ENCODE measurements around the gene MOCS3.
"Not testable (repeated sequence)": the region's sequence is repeated elsewhere in the genome, so short reads cannot be mapped to it uniquely, and the experiment has no call there.

Gene MOCS3

DNA sequence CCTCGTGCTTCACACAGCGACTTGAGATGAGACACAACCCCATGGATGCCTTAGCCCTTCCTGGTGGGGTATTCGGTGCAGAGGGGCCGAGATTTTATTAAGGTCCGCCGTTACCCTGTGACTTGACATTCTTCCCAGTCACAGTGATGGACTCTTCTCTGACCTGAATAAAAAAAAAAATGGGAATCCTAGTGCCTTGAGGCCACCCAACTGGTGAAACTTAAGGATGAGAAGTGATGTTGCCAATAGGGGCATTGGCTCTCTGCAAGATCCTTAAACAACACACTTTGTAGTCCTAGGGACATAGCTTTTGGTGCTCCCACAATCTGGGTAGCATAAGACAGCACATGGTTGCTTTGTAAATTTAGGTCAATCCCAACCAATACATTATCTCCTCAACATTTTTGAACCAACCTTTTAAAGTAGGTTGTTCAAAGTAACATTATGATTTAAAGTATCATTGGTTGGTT, 26.6 kb upstream of the MOCS3 start:
- DNase-seq = no peak

DNA sequence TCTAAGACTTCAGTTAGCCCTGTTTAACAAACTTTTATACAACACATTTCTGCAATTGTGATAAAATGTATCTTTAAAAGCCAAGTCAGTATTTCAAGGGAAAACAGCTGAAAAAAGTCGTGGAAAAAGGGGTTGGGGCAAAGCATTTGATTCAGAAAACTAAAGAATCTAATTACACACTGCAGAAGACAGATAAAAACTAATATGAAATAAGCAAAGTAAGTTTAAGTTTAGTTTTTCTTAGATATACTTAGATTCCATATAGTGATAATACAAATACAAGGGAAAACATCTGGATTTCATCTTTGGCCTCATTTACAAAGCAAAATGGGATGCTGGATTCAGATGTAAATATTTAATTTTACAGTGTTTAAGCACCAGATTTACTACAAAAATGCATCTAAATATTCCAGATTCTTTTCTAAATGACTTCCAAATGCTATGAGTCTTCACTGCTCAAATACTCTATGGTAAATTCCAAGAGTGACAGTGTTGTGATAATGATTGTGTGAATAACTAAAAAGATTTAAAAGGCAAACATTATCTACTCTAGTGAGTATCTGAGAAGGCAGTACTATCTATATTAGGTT, 25.8 kb upstream of the MOCS3 start:
- no peak for DNase-seq

DNA sequence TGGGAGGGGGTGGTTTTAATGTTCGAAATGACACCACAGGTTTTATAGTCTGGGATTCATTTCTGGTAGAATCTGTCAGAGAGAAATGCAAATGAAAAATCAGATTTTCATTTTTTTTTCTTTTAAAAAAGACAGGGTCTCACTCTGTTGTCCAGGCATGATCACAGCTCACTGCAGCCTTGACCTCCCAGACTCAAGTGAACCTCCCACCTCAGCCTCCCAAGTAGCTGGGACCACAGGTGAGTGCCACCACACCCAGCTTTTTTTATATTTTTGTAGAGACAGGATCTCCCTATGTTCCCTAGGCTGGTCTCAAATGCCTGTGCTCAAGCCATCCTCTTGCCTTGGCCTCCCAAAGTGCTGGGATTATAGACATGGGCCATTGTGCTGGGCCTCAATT, 25.0 kb upstream of the MOCS3 start:
- no peak for DNase-seq

DNA sequence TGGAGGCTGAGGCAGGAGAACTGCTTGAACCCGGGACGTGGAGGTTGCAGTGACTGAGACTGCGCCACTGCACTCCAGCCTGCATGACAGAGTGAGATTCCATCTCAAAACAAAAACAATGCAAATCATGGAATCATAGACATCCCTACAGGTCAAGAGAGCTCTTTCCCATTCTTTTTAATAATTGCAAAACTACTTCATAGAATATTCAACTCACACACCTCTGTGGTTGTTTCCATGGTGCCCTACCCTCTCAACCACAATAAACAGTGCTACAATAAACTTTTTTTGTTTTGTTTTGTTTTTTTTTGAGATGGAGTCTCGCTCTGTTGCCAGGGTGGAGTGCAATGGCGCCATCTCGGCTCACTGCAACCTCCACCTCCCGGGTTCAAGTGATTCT, 15.5 kb upstream of the MOCS3 start:
- no peak for DNase-seq

DNA sequence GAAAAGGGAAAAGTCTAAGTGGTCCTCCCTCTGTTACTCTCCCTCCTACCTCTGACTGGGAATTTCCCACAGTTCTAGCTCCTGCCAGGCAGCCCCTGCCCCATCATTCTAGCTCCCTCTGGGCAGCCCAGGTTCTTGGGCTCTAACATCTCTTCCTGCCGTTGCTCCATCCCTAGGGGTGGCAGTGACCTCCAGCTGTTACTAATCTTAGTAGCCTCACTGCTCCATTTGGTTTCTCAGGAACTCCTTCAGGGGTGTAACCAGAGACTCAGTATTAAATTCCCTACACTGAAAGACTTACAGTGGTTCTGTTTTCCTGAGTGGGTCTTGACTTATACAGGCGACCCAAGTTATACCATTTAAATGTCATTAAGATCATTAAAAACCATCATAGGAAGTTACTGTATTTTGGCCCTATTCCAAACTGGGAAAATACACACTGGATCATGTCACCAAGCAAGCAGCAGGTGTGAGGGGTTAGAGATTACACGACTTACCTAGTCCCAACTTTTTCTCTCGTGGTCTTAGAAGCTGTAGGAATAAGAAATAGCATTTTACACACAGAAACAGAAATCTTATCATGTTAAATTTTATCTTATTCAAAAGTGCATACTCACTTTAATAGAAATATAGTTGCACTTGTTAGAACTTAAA, 10.4 kb upstream of the MOCS3 start:
- no peak for DNase-seq

DNA sequence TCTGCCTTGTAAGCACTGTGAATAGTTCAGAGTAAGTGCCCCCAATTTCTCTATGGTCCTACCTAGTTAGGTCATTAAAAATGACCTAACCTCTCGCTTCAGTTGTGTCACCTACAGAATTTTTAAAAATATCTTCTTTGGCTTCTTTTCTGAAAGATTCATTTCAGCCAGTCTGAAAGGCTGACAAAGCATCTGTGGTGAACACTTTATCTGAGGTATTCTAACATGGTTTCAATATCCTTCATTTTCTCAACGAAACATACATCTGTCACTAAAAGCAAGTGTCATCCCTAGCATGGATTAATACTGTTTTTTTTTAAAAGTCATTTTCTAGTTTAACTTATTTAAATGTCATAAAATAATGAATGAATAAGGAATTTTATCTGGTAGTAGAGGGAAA, 5.4 kb upstream of the MOCS3 start:
- no peak for DNase-seq

DNA sequence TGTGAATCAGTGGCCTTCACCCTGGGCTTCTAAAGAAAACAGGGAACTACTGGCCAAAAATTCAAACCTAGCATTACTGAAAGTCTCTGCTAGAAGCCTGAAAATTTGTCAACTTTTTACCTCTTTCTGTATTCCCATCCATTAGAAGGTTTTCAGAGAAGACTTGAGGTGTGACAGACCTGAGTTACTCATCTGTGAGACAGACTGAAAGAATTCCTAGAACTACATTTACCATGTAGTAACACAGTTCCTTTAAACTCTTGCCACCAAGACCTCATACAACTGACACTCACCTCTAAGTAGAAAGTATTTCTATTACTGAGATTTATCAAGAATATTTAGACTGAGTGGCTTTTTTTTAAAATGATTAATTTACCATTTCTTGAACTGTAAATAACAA, 4.8 kb upstream of the MOCS3 start:
- no peak for DNase-seq

DNA sequence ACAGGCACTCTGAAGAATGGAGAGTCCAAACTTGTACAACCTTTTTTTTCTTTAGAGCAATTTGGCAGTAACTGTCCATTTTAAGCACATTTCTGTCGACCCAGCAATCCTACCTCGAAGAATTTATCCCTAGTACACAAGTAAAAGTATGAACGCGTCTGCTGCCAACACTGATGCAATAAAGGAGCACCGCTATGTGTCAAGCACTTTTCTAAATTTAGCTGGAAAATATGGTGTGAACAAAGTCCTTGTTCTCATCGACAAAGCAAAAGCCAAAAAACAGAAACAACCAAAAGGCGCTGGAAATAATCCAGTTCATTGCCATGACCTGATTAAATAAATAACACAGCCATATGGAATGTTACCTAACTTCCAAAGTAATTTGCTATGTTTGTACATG, 1.3 kb upstream of the MOCS3 start:
- DNase-seq = no peak

DNA sequence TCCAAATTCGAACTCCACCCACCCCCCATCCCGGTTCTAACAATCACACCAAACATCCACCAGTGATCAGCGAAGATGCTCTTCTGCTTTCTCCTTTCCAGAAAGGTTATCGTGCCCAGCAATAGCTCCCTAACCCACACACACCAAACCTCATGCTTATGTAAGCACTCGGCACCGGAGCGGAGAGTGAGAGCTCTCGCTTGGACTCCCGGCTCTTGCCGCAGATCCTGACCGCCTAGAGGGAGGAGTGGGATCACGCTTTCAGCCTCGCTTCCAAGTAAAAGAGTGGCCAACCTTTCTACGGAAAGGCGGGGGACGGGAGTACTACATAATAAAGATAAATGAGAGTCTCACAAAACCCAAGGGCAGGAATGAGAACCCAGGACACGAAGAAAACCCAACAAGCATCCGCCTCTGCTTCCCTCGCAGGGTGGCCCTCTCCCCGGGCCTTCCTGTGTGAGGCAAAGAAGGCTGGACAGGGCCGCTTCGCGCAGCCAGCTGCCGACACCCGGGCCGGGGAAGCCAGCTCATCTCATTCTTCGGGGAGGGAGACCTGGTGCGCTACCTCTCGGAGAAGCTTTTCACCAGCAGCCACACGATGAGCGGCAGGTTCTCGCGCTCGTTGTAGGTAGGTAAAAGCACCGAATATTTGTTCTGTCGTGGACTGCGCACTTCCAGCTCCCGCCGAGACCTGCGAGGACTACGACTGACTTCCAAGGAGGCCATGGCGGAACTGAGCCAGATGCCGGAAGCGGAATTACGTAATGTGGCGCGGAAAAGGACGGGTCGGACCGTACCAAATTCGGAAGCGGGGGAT, 612 bp upstream of the MOCS3 start, which contains the start of gene DPM1:
DPM1 (minus strand) TSS at position 735 of the 817 bp plus-strand sequence; CDS start at position 726, 9 bp downstream.
- DNase-seq = peak; percentile 87

DNA sequence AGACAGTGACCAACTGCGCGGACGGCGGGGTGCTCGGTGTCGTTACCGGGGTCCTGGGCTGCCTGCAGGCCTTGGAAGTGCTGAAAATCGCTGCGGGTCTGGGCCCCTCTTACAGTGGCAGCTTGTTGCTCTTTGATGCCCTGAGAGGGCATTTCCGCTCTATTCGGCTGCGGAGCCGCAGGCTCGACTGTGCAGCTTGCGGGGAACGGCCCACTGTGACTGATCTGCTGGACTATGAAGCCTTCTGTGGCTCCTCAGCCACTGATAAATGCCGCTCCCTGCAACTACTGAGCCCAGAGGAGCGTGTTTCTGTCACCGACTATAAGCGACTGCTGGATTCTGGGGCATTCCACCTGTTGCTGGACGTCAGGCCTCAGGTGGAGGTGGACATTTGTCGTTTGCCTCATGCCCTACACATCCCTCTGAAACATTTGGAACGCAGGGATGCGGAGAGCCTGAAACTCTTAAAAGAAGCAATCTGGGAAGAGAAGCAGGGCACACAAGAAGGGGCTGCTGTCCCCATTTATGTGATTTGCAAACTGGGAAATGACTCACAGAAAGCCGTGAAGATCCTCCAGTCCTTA, 1.0 kb downstream of the MOCS3 start:
- no peak for DNase-seq

DNA sequence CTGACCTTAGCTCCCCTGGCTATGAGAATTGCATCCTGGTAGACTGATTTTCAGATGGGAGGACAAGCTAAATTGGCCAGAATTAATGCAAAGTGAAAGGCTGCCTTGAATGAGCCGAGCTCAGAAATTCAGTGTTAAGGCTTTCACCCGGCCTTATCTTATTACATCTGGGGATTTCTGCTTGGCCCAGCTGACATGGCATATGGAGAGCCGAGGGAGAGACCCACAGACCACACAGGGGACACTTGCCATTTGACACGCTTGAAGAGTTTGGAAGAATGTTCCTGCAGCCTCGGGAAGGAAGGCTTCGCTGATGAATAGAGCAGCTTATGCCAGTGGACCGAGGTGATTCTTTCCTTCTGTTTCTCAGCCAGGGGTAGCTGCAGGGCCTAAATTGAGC, 9.0 kb downstream of the MOCS3 start:
- DNase-seq = no peak

DNA sequence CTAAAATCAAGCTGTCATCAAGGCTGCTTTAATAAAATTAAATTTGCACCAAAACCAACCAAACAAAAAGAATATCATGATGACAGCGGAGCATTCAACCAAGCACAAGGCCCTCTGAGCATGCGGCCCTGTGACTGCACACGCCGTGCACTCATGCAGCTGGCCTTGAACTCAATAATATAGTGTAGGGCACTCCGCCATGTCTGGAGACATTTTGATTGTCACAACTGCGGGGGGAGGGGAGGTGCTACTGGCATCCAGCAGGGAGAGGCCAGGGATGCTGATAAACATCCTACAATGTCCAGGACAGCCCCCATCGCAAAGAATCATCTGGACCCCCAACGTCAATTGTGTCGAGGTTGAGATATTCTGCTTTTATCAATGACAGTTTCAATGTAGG, 9.7 kb downstream of the MOCS3 start:
- DNase-seq = no peak

DNA sequence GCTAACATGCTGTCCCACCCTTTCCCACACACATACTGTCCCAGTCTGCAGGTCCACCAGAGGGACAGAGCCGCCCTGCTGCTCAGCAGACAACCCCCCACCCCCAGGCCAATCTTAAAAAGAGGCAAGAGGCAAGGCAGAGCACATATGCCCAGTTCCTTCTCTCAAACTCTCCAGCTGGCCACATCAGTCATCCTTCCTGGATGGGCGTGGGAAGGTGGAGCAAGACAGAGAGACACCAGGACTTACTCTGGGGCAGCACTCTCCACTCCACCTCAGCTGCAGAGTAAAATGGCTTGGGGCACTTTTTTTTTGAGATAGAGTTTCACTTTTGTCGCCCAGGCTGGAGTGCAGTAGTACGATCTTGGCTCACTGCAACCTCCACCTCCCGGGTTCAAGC, 10.8 kb downstream of the MOCS3 start:
- no peak for DNase-seq

DNA sequence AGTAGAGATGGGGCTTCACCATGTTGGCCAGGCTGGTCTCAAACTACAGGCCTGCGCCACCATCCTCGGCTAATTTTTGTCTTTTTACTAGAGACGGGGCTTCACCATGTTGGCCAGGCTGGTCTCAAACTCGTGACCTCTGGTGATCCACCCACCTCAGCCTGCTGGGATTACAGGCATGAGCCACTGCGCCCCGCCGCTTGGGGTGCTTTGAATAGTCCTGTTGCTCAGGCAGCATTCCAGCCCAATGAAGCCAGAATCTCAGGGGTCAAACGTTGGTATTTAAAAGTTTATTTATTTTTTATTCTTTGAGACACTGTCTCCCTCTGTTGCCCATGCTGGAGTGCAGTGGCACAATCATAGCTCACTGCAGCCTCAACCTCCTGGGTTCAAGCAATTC, 11.3 kb downstream of the MOCS3 start:
- no peak for DNase-seq

DNA sequence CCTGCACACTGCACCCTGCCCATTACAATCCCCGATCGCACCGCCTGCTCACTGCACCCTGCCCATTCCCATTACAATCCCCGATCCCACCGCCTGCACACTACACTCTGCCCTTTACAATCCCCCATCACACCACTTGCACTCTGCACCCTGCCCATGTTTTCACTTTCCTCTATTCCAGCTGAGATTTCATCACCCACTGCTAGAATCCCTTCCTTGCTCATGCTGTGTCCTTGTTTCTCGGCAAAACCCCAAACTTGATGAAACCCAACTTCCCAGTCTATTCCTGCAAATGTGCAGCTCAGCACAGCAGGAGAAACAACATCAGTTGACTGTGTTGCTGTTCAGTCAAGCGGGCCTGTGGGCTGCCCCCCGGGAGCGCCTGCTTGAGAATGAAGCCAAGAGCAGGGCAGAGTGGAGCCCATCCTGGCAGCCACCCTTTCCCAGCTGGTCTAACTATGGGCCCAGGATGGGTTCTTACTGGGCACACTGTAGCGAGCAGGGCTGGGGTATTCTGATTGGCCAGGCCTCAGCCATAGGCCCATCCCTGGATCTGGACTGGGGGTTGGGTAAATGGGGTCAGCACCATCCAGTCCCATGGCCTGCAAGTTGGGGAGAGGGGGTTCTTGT, 17.2 kb downstream of the MOCS3 start:
- no peak for DNase-seq

DNA sequence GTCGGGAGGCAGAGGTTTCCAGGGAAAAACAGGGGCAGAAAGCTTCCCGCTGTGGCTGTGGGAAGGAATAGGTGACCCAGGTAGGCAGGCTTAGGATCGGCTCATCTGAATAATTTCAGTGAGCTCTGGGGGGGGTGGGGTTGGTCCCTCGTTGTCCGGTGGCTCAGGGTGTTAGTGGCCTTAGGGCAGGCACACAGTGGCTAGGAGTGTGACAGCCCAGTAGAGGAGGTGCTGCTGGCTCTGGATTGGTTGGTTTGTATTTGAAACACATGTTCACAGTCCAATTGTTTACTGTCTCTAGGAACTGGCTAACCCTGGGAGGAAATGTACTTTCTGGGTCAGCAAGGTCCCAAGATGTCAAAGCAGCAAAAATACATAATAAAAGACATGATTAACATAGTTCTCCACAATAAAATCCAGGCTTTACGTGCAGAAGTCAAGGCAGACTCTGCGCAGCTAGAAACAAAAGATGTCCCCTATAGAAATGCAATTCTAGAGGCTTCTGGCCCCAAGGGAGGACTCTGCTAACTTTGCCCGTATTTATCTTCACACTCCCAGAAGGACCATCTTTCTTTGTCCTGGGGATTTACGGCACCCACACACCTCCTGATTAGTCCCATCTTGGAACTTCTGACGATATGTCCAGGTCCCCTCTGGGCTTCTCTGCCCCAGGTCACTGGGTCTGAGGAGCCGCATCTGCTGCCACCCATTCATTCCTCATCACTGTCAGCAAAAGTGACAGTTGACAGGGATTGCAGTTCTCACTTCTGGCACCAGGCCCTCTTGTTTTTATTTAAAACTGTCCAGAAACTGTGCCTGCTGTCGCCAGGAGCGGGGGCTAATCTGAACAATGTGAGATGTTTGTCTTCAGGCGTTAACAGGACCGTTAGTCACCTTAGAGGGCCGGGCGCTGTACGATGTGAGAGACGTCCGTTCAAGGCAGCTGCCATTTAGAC, 18.7 kb downstream of the MOCS3 start:
- no peak for DNase-seq

DNA sequence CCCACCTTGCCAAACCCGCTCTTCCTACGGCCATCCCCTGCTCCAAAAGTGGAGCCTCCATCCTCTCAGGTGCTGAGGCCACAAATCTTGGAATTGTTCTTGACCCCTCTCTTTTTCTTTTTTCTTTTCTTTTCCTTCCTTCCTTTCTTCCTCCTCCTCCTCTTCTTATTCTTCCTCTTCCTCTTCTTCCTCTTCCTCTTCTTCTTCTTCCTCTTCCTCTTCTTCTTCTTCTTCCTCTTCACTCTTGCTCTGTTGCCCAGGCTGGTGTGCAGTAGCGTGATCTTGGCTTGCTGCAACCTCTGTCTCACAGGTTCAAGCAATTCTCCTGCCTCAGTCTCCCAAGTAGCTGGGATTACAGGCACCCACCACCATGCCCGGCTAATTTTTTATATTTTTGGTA, 19.9 kb downstream of the MOCS3 start:
- not testable (repeated sequence) for DNase-seq

DNA sequence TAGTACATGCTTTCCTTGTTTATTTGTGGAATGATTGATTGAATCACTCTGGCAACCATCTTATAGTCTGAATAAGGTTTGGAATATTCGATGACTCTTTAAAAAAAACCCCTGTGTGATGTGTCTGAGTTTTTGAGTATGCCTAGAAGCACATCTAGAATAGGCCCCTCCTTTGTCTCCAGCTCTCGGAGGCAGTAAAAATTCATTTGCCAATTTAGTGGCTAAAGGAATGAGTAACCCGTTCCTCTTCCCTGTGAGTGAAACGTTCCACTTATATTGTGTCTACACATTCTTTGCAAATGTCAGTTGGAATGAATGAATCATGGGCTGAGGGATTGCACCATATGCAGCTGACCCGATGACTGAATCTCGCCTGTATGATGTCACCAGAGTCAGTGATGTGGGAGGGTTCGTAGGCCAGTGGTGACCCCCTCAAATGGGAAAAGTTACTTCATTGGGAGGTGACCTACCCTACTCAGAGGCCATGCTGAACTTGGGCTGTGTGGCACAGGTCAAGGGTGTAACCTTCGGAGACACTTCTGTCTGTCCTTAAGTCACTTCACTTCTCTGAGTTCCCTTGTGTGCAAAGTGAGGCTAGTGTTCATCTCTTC, 21.6 kb downstream of the MOCS3 start:
- no peak for DNase-seq

DNA sequence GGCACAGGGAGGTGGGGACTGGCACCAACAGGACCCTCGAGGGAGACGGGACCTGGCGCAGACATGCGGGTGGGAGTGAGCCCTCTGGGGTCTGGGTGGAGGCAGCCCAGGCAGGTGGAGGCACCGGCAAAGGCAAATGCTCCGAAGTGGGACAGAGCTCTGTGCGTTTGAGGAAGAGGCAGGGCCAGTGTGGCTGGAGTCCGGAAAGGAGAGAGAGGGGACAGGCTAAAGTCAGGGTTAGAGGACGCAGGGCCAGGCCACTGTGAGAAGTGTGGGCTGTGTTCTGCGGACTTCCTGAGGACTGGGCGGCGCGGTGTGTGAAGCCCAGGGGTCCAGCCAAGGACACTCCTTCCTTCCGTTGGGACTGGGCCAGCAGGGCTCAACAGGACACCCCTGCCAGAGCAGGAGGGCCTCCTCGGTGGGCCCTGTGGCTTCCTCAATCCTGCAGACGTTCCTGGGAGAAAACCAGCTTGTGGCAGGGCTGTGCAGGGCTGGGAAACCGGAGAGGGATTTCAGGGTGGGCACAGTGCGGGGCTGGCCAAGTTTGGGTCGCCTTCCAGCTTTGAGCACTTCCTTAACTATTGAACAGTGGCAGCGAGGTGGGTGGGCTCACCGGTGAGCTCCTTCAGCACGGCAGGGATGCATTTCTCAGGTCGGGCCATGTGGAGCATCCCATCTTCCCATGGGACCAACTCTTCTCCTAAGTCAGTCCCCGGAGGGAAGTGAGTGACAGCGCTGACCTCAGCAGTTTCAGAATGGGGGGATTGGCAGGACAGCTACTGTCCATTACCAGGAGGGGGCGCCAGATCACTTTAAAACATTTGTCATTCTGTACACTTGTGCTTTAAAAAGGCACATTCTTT, 22.5 kb downstream of the MOCS3 start:
- no peak for DNase-seq

DNA sequence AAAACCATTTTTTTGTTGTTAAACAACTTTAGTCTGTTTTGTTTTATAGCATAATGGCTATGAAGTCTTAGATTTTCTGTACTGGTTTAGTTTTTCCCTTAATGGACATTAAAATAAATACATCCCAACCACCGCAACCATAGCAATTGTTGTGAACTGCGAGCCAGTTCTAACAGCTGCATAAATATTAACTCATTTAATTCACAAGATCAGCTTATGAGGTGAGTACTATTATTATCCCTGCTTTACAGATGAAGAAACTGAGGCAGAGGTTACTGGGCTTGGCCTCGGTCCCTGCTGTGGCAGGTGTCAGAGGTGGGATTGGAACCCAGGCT, 23.1 kb downstream of the MOCS3 start:
- no peak for DNase-seq

DNA sequence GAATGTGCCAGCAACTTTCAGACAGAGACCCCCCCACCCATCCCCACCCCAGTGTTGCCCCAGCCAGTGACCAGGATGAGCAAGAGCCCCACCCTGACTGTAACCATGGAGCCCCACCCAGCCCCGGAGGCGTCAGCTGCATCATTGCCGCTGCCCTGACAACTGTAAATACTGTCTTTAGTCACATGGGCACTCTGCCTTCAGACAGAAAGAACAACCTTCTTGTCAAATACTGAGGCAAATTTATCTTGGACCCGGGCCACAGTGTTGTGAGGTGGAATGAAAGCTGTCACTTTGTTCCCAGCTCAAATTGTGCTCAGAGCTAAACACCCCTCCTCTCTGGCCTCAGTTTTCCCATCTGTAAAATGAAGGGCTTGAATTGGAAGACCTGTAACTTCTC, 23.7 kb downstream of the MOCS3 start:
- DNase-seq = peak; percentile 56

All from DMS153 (cell line).